ENCODE data around the gene PPP5C.

DNA sequence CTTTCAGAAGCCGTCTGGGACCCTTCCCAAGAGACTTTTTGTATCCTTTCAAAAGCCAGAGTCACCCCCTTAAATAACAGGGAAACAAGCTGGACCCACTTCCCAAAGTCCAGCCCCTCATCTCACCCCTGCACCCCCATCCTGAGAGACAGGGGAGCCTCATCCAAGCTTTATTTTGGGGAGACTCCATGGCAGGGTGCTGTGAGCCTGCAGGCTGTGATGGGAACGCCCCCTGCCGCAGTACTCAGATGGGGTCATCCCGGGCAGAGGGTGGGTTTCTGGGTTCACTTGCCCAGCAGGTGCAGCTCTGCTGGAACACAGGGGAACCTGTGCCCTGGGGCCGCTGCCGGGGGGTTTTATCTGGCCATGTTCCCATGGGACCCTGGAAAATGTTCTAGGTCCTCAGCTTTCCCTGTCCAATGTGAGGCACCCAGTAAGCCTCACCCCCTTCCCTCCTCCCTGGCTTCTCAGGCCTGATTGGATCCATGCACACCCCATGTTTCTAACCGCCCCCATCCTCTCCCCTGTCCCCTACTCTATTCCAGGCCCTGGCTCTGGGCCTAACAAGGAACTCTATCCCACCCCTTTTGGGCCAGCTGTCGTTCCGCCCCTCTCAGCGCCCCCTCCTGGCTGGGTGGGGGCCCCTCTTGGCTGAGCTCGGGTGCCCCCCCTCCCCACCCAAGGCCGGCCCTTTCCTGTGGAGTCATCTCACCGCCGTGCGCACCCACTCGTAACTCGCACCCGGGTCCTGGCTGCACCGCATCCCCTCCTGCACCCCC, 49.0 kb upstream of the PPP5C start:
- TF ChIP-seq CTCF (IDR thresholded peaks at IDR 0.05) (peak in 2 of 4 experiments; percentile 29 to 36), POLR2A (IDR thresholded peaks at IDR 0.05) (peak in 1 of 2 donors; percentile 18)

All from uterus (tissue), 2 donors.